Stimulated activated CD4-positive, alpha-beta T cell treated with anti-CD3 and anti-CD28 coated beads, Interleukin-4, amount 100 ng/mL, for 4 hours (primary cell): Measurements from ENCODE around the gene PMVK.
"Not testable (repeated sequence)": the region's sequence is repeated elsewhere in the genome, so short reads cannot be mapped to it uniquely, and the experiment has no call there.

Source experiments
- DNase-seq, 2 experiments: peaks; one replicate each; pipeline ENCODE4 v3.0.0-alpha.2; 2020

Gene PMVK

DNA sequence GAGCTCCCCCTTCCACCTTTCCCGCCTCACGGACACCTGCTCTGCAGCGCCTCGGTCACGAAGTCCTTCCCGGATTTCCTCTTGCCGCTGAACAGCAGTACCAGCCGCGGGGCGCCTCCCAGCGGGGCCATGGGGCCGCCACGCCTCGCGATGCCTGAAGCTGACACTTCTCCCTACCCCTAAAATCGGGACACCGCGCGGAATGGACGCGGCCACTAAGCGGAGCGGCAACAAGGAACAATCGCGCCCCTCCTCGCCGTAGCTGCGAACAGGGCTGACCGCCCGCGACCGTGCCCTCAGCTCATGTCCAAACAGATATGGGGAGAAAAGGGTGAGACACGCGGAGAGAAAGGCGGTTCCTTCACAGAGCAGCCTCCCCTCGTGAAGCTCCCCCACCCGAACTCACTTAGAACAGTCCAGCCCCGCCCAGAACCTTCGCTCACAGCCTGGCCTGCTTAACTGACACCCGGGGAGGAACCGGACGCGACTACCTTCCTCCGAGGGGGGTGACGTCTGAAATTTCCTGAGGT is at the start of gene PMVK:
PMVK (minus strand) TSS at position 165 of the 530 bp plus-strand sequence; CDS start at position 131, 34 bp downstream.
- peak; percentile 89 to 93 for DNase-seq

DNA sequence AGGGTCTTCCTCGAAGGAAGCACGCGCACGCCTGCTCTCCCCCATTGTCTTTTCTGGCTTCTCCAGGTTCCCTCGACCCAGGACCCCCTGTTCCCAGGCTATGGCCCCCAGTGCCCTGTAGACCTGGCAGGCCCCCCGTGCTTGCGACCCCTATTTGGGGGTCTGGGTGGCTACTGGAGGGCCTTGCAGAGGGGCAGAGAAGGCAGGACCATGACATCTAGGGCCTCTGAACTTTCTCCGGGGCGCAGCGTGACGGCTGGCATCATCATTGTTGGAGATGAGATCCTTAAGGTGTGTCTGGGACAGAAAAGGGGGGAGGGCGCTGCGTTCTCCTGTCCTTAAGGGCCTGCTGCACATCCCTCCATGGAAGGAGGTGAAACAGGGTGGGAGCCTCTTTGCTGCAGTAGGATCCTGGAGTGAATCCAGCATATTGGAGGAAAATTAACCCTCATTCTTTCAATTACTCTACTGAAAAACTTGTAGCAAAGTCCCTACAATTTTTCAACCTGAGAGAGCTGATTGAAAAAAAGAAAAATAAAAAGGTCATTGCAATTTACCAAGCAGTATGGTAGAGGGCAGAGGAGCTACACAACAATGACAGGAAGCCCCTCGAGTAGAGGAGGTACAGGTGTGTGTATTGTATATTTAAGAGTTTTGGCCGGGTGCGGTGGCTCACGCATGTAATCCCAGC is 47.4 kb upstream of the PMVK start:
- no peak for DNase-seq

DNA sequence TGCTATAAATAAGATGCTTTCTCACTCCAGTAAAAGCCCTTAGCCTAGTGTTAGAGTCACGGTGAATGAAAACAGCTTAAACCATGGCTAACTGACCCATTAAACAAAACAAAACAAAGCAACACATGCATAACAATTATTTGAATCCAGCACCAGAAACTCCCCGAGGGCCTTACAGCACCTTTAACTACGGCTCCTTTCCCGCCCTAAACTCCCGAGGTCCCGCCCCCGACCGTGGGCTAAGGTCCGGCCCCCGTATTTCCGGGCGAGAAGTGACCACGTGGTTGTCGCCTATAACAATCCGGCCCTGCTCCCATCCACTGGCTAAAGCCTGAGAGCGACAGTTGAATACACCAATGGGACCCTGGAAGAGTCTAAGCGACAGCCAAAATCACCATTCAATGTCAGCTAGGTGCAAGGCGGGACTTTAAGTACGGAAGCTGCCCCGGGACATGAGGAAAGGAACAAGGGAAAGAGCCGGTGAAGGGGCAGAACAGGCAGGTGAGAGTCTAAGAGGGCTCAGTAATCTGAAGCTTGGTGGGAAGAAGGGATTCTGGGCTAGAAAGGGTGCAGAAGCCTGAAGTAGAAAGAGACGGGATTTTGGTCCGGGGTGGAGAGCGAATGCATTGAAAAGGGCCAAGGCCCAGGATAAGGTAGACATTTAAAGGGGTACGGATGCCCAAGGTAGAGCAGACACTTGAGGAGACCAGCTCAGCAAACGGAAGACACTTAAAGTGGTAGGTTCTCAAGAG is 46.6 kb upstream of the PMVK start, which contains the start of gene FLAD1:
FLAD1 (plus strand) TSS at position 448 of the 752 bp plus-strand sequence. CDS start 351 bp downstream, outside the sequence.
- peak; percentile 91 to 96 for DNase-seq

DNA sequence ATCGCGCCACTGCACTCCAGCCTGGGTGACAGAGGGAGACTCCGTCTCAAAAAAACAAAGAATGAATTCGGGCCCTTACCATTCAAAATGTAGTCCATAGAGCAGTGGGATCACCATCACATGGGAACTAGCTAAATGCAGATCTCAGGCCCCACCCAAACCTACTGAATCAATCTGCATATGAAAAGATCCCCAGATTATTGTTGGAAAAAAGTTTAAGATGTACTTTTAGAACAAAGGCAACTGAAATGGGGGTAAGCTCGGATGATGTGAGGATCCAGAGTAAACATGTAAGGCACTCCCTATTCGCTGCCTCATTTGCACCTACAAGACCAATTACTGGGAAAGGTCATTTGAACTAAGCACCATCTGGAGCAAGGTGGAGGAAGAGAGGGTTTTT is 45.8 kb upstream of the PMVK start:
- no peak for DNase-seq

DNA sequence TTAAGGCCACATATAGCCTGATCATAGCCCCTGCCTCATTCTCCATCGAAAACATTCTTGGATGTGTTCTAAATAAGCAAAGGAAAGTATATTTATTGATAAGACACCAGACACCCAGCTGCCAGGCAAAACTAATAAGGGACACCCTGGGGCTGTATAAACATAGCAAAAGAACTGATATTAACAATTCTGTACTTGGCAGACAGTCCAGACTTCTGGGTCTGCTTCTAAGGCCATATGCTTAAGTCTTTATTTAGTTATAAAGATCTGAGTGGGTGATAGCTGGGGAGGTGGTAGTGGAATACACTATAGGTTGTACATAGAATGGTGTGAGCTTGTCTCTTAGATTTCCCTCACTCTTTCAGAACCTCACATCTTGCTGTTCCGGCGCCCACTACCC is 41.8 kb upstream of the PMVK start:
- no peak for DNase-seq

DNA sequence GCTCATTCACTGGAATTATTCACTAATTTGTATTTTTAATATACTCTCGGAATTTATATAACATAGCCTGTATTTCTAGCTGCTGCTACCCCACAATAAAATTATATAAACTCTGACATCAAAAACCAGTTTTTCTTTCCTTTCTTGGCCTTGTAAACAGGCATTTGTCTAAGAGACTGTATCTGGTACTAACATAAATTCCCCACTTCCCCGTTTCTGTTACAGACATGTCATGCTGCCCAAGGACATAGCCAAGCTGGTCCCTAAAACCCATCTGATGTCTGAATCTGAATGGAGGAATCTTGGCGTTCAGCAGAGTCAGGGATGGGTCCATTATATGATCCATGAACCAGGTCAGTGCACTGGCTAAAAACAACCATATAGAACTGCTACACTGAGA is 41.2 kb upstream of the PMVK start:
- not testable (repeated sequence) for DNase-seq

DNA sequence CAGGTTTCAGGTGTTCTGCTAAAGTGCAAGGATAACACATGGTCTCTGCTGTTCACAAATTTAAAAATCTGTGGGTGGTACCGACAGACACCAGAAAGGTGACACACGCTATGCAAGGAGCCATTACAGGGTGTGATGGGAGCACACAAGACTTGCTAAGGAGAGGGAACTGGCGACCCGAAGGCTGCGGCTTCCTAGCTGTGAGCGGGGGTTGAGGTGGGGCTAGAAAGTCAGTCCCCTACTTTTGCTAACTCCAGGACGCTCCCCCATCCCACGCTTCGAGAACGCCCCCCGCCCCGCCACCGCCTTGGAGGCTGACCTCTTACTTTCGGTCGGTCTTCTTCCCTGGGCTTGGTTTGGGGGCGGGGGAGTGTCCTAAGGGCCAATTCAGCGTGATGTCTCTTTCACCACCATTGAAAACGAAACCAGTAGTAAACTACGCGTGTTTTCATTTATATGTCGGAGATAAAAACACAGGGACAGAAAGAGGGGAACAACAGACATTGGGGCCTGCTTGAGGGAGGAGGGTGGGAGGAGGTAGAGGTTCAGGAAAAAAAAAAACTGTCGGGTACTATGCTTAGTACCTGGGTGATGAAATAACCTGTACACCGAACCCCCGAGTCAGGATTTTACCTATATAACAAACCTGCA is 39.0 kb upstream of the PMVK start:
- DNase-seq, result peak; percentile 49 to 50

DNA sequence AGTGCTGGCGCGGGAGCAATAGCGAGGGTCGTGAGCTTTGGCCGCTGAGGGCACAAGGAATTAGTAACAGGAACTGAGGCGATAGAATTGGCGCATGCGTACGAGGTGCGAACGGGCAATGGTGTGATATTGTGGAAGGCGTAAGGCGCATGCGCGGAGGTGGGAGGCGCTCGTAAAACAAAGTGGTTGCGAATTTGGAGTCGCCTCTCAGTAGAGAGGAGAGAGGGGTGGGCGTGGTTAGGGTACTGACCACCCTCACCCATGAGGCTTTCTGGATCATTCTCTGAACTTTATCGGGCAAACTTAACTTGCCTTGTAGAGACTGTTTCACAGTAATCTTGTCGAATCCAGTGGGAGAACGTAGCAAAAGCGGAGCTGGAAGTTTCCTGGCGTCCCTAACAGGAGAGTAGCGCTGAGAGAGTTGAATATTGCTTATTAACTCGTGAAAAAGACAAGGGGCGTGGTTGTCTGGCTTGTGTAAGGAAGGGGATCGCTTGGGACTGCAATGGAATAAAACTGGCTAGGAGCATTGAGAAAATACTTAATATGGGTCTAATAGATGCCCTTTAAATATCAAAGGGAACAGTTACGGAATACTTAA is 38.4 kb upstream of the PMVK start:
- DNase-seq, result peak; percentile 90 to 93

DNA sequence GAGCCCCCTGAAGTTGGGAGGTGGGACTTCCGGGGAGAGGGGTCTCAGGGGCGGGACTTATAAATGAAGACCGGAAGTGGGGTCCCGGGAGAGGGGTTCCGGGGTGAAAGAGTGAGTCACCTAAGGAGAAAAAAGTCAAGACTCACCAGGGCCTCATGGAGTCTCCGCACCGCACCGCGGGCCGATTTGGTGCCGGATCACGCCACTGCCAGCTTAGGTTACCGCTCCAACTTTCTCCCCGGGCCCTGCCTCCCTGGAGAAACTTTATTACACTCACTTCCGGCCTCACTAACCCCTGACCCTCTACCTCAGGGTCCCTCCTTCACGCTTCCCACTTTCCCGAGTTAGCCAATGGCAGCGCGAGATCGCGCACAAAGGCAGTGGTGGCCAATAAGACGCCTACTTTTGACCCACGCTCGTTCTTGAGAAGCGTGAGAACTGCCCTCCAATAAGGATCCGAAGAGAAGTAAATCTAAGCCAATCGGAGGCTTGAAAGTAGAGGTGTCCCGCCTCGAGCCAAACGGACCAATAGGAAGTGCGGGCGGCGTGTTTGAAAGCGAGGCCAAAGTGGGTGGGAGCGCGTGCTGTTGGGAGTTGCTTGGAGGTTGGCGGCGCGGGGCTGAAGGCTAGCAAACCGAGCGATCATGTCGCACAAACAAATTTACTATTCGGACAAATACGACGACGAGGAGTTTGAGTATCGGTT is 37.7 kb upstream of the PMVK start, which contains the start of gene CKS1B:
CKS1B (plus strand) TSS at position 580 of the 706 bp plus-strand sequence; CDS start at position 645, 65 bp downstream.
- DNase-seq, result peak; percentile 88 to 96

DNA sequence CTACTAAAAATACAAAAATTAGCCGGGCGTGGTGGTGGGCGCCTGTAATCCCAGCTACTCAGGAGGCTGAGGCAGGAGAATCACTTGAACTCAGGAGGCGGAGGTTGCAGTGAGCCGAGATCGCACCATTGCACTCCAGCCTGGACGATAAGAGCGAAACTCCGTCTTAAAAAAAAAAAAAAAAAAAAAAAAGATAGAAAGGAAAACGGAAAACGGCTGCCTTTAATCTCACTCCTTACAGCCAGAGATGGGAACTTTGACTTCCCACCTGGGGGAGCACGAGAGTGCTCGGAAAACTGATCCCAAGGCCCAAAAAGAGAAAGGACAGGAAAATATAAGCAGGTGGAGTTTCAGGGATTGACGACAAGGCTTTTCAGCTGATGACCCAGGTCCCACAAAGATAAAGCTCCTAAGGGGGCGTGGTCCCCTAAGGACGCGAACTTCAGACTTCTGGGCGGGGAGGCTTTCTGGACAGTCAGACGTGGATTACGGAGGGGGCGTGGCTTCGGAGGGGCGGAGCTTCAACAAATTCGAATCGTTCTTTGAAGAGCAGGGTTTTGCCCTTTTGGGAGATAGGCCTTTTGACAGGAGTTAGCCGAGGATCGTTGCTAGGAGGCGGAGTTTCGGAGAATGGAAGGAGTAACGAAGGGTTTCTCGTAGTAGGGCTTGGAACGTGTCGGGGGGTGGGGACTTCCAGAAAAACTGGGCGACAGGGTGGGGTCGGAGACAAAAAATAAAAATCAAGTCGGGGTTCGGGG is 37.0 kb upstream of the PMVK start:
- DNase-seq, result peak; percentile 87 to 88

DNA sequence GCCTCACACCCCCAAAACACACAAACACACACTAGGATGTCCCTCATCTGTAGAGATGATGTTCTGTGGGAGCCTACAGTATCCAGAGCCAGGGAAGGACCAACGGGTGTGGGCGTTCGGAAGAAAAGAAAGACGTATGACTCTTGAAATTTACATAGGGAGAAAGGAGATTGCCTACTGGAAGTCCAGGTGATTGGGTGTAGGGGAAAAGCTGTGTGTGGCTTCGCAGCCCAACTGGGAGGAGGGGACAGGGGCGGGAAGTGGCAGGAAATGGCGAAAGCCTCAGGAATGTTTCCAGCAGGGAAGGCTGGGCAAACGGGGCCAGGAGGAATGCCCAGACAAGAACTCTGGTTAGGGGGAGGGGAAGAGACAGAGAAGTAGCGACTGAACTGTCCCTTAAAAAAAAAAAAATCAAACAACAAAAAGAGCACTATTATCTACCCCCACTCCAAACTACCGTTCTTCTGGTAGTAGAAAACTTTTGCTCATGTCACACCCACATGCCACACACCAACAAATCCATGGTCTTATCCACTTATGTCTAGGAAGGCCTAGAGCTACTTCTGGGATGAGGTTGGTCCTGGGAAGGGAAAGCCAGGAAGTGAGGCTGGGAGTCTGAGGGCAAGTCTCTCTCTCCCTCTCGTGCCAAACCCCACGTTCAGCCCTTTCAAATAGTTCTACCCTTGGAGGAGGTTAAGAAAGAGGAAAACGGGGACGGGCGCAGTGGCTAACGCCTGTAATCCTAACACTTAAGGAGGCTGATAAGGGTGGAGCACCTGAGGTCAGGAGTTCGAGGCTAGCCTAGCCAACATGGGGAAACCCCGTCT is 36.2 kb upstream of the PMVK start:
- DNase-seq, result no peak

DNA sequence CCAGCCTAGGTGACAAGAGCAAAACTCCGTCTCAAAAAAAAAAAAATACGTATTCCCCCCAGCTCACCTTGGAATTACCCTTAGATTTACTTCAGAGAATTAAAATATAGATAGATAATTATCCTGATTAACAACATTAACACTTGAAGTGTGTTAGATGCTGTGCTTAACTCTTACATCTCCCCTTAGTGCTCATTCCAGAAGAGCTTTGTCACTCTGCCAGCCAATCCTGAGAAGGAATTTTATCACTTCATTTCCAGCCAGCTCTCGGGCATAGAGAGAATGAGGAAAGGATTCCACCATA is 35.6 kb upstream of the PMVK start:
- no peak for DNase-seq

DNA sequence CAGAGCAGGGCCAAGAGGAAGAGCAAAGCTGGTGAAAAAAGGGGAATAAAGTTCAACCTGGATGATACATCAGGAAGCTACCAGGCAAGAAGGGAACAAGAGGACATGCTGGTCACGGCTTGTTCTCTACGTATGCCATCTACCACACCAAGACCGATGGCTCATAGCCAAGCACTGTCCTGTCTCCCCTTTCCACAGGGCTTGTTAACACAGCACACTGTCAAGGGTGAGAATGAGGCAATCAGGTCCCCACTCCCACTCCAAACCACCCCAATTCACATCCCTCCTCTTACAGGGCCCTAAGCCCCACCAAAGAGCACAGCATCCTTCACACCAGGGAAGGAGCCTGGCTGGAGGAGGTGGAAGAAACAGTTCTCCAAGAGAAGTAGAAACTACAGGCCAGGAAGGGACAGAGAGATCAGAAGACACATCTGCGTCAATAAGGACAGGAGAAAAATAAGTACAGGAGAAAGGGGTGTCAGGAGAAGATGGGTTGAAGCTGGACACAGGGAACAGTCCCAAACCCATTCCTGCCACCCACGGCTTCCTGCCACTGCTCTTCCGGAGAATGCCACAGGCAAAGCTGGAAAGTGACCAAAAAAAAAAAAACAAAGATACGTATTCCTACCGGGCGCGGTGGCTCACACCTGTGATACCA is 35.0 kb upstream of the PMVK start:
- no peak for DNase-seq

DNA sequence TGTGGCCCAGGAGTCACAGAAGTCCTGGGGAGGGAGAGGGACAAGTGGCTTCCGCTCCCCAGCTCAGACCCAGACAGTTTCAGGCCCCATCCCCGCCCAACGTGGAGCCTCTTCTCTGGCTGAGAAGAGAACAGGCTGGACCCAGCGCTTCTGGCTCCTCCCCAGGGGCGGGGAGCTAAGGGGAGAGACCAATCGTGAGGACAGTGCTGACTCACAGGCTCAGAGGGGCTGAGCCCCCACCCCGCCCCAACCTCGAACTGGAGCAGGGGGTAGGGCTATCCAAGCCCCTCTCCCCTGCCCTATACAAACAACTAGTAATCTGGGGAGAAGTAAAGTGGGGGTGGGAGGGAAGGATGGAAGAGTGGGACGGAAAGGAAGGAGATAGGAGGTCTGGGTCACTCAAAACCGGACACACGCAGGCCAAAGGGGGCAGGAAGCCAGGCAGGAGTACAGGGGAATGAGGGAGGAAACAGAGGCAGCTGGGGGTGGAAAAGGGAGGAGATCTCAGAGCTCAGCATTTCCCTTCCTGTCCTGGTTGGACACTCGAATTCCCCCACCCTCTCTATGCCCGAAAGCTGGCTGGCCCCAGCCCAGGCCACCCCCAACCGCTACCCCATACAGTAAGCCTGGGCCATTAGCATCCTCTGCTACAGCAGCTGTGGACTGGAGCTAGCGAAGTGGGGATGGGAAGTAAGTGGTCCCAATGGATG is 34.3 kb upstream of the PMVK start, which contains the start of gene SHC1:
SHC1 (minus strand) TSS at position 117 of the 710 bp plus-strand sequence. CDS start 221 bp downstream, outside the sequence.
- DNase-seq, result peak; percentile 36 to 41

DNA sequence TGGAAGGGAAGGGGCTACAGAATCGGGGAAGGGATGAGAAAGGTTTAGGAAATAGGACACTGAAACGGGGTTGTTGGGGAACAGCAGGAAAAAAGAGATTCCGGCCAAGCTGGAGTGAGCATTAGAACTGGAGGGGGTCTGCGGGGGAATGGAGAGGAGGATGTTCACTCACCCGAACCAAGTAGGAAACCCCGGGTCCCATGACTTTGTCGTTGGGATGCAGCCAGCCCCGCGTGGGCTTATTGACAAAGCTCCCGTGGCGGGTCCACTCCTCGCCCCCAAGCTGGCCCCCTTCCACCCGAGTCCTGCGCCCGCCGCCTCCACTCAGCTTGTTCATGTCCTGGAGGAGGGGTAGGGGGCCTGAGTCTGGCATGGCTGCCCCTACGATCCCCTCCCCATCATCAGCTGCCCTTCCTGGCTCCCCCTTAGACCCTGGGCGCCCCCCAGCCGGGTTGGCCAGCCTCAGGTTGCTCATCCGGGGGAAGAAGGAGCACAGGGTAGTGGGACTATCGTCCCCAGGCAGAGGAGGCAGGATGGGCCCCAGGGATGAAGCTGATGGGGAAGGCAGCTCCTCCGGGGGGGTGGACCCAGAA is 33.4 kb upstream of the PMVK start:
- DNase-seq, result no peak

DNA sequence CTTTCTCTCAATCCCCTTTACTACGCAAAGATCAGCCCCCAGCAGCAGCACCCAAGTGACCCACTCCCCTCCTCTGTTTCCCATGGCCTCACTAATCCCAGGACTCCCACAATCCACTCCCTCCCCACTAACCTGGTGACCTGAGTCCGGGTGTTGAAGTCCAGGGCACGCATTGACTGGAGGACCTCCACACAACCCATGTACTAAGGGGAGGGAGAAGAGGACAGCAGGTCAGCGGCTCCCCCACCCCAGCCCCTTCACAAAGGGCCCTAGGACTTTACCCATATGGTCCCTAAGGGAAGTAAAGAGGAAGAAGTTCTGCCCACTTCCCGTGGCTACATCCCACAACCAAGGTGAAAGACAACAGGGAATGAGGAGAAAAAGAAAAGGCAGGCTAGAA is 32.7 kb upstream of the PMVK start:
- DNase-seq, result no peak

DNA sequence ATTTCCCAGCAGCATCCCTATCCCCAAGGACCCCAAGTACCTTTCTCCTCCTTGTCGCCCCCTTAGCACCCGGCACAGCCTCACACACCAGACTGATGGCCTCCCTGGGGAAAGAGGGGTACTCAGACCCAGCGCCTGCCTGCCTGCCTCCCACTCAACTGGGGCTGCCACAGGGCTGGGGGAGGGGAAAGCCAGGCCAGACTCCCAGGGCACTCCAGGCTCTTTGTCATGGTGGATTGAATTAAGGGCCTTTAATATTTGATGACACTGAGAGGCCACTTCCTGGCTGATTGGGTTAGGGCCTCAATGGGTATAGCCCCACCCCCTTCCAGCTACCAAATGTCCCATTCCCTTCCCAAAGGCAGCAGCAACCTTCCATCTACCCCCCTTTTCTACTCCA is 32.2 kb upstream of the PMVK start:
- DNase-seq, result no peak

DNA sequence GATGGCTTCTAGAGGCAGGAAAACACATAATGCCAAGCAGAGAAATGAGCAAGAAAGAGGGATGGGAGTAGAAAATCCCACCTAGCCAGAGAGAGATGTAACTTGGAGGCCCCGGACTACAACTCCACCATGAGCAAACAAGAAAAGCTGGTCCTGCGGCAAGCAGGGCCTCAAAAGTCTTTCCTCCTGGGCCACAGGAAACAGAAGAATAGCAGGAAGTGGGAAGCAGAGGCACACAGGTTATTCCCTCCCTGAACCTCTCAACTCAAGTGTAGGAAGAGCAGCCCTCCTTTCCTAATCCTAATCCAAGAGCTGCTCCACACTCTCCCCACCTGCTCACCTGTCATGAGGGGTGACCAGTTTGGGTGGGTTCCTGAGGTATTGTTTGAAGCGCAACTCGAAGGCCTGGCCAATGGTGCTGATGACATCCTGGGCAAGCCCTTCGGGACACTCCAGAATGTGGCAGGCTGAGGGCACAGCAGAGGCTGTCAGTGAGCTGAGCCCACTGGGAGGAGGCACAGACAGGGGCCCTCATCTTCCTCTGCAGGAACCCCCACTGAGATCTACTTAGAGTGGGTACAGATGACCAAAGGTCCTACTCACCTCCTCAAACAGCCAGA is 30.9 kb upstream of the PMVK start:
- DNase-seq, result no peak
